ENCODE data around the gene SLC33A1. TPM values are rescaled to one million over a fixed set of nuclear protein-coding genes. Genes with fewer than 3 reads are reported as not detected.
A peak's percentile ranks its signal among the peaks of the same experiment; 100 is the strongest.

SLC33A1 gene
- total and polyA plus RNA-seq, 2 of the 13 experiments (the other 11 are each of a cell fraction or from before 2014, with no cell fraction given): 20.0 to 32.1 TPM

DNA sequence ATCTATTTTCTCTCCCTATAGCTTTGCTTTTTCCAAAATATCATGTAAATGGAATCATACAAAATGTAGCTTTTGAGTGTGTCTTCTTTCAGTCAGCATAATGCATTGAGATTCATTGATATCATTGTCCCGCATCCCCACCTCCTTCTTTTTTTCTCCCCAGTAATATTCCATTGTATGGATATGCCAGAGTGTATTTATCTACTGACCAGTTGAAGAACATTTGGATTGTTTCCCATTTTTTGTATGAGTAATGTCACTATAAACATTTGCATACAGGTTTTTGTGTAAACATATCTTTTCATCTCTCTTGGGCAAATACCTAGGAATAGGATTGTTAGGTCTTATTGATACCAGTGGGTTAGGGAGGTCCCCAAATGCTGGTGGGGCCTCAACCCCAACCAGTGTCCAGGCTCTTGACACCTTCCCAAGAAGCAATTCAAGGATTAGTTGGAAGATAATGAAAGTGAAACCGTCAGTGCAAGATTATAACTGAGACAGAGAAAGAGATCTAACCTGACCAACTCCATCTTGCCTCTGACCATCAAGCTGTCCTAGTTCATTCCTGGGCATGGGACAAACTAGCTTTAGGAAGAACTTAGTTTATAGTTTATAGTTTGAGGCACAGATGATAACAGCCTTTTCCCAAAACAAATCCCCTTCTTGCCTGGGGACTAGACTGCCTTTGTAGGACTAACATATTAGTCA, 7.4 kb upstream of the SLC33A1 start:
- no peak overlapping the region for H2AFZ ChIP-seq (ENCODE audit: low read length)
- no peak overlapping the region for H3K9ac ChIP-seq (ENCODE audit: insufficient read depth, low read depth, low read length)
- CTCF ChIA-PET (ENCODE audit: low intra/inter-chr PET ratio, low total read pairs): no interaction called here
- BruUV-seq (replicated peaks): no TSS peak
- intact Hi-C loops (cut with micrococcal nuclease; ENCODE audit: unreplicated experiment): loop anchor here (10.0 kb wide), 1 partner anchor 507 kb away; no protein-coding TSS in a partner anchor
- H3K9me3 ChIP-seq (ENCODE audit: low read length): no peaks in the 10 kb centered on the region
- H3K4me2 ChIP-seq (ENCODE audit: low read depth, low read length): peak overlapping the region; percentile 57
- TF ChIP-seq IRF2 (CRISPR knock-in tag; IDR thresholded peaks at IDR 0.05) (peak; percentile 44; the same call in 1 of the 2 replicates), SRSF1 (optimal IDR thresholded peaks at IDR 0.05; ENCODE audit: low read depth, low read length) (no peak), ZNF788 (CRISPR knock-in tag; IDR thresholded peaks at IDR 0.05; ENCODE audit: borderline replicate concordance) (no peak), ZNF3 (CRISPR knock-in tag; IDR thresholded peaks at IDR 0.05) (peak; percentile 74; the same call in 1 of the 2 replicates)
- TF ChIP-seq, protein P1, sequence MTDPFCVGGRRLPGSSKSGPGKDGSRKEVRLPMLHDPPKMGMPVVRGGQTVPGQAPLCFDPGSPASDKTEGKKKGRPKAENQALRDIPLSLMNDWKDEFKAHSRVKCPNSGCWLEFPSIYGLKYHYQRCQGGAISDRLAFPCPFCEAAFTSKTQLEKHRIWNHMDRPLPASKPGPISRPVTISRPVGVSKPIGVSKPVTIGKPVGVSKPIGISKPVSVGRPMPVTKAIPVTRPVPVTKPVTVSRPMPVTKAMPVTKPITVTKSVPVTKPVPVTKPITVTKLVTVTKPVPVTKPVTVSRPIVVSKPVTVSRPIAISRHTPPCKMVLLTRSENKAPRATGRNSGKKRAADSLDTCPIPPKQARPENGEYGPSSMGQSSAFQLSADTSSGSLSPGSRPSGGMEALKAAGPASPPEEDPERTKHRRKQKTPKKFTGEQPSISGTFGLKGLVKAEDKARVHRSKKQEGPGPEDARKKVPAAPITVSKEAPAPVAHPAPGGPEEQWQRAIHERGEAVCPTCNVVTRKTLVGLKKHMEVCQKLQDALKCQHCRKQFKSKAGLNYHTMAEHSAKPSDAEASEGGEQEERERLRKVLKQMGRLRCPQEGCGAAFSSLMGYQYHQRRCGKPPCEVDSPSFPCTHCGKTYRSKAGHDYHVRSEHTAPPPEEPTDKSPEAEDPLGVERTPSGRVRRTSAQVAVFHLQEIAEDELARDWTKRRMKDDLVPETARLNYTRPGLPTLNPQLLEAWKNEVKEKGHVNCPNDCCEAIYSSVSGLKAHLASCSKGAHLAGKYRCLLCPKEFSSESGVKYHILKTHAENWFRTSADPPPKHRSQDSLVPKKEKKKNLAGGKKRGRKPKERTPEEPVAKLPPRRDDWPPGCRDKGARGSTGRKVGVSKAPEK (CRISPR knock-in tag; IDR thresholded peaks at IDR 0.05; ENCODE audit: borderline replicate concordance): no peak
- H3K79me2 ChIP-seq (ENCODE audit: insufficient read depth, low read length): no peaks in the 10 kb centered on the region
- no peaks in the 10 kb centered on the region for H3K36me3 ChIP-seq (replicated peaks in 1 of 2; ENCODE audit: control insufficient read depth in 1 of 2, insufficient read depth in 2 of 2, low read length in 2 of 2)
- H4K20me1 ChIP-seq (ENCODE audit: insufficient read depth, low read length): no peaks in the 10 kb centered on the region
- no peak overlapping the region for H3K27ac ChIP-seq (ENCODE audit: extremely low read length, insufficient read depth, low read length)
- no peaks in the 10 kb centered on the region for H3K27me3 ChIP-seq (ENCODE audit: control insufficient read depth in 1 of 2, insufficient read depth in 2 of 2, low read length in 2 of 2)
- no peak for DNase-seq (ENCODE audit: low spot score)
- no peak for FAIRE-seq
- in situ Hi-C loops (cut with HindIII; ENCODE audit: extremely low pct_ligation_motif_present, low pct_unique_long_range_greater_than_20kb): loop anchor here (5.0 to 10.0 kb wide), 3 partner anchors 54 to 507 kb away; partner anchors contain the start of genes C3orf33 and PLCH1
- ATAC-seq: no peak
- WGBS (ENCODE audit: low lambda C conversion rate): 34% methylated on average over 2 of the region's 2 CpGs
- peaks cover 25% of the 10 kb centered on the region for H3K4me1 ChIP-seq (ENCODE audit: insufficient read depth, low read length)
- POLR2A ChIA-PET: interaction anchor here (1.4 to 2.4 kb wide), 3 partner anchors 8 to 56 kb away, joined by 3 to 10 read pairs (median 9); partner anchors contain the start of genes C3orf33, GMPS and SLC33A1
- no peak overlapping the region; a peak in 1 of 6 replicates for H3K4me3 ChIP-seq (replicated peaks in 1 of 3; ENCODE audit: insufficient read depth in 1 of 3, low read depth in 2 of 3, low read length in 3 of 3)
